NCI-H1092 treated with DMSO at 0.1 percent for 48 hours (cell line): ENCODE measurements around the gene BEND7.

Experiments used
- DNase-seq: peaks from one replicate; lab custom pipeline; 2025; lab: John Stamatoyannopoulos, UW

The BEND7 gene

GRCh38 chr10:13521026-13521425, 7.8 kb downstream of the BEND7 start:
- DNase-seq = no peak

- DNase-seq = no peak
These were observed 8.6 kb downstream of the BEND7 start for GRCh38 chr10:13520194-13520593.

GRCh38 chr10:13518076-13518692, 10.6 kb downstream of the BEND7 start:
- no peak for DNase-seq

GRCh38 chr10:13517675-13518074, 11.1 kb downstream of the BEND7 start:
- DNase-seq = no peak

- no peak for DNase-seq
These were observed 12.6 kb downstream of the BEND7 start for GRCh38 chr10:13516176-13516575.

GRCh38 chr10:13515467-13515866, 13.3 kb downstream of the BEND7 start:
- DNase-seq = no peak

GRCh38 chr10:13514296-13514695, 14.5 kb downstream of the BEND7 start:
- no peak for DNase-seq

GRCh38 chr10:13512564-13512963, 16.2 kb downstream of the BEND7 start:
- no peak for DNase-seq

GRCh38 chr10:13511409-13511808, 17.4 kb downstream of the BEND7 start:
- no peak for DNase-seq

GRCh38 chr10:13505052-13505680, 23.6 kb downstream of the BEND7 start:
- no peak for DNase-seq

GRCh38 chr10:13503745-13504463, 24.9 kb downstream of the BEND7 start:
- DNase-seq = no peak

GRCh38 chr10:13502380-13502779, 26.4 kb downstream of the BEND7 start:
- DNase-seq = no peak

- no peak for DNase-seq
These were observed 28.6 kb downstream of the BEND7 start for GRCh38 chr10:13500201-13500600.

- DNase-seq = no peak
These were observed 29.7 kb downstream of the BEND7 start for GRCh38 chr10:13499150-13499549.

- DNase-seq = no peak
These were observed 31.9 kb downstream of the BEND7 start for GRCh38 chr10:13496931-13497330.

- DNase-seq = no peak
These were observed 32.6 kb downstream of the BEND7 start for GRCh38 chr10:13496164-13496563.

- DNase-seq = no peak
These were observed 36.2 kb downstream of the BEND7 start for GRCh38 chr10:13492493-13493180.

- DNase-seq = no peak
These were observed 37.0 kb downstream of the BEND7 start for GRCh38 chr10:13491747-13492360.

- DNase-seq = no peak
These were observed 38.3 kb downstream of the BEND7 start for GRCh38 chr10:13490503-13490902.

GRCh38 chr10:13489035-13489599, 39.7 kb downstream of the BEND7 start:
- DNase-seq = no peak

- DNase-seq = no peak
These were observed 43.2 kb downstream of the BEND7 start for GRCh38 chr10:13485623-13486022.

GRCh38 chr10:13483951-13484350, 44.9 kb downstream of the BEND7 start:
- no peak for DNase-seq
